GM12875 (cell line): ENCODE results near the gene ZNF526.

ENCODE experiments used
- H3K4me3 ChIP-seq: one replicate; pipeline ENCODE4 v1.5.1; 2011; ENCODE audit warnings: low read depth, low read length, control low read depth
- CTCF ChIP-seq: IDR thresholded peaks from 2 replicates; pipeline ENCODE4 v1.5.1; 2011; ENCODE audit warnings: low read depth, mild to moderate bottlenecking, control low read depth, inconsistent platforms, low read length, moderate library complexity, borderline replicate concordance; ENCODE audit not compliant: insufficient read depth

The ZNF526 gene

DNA sequence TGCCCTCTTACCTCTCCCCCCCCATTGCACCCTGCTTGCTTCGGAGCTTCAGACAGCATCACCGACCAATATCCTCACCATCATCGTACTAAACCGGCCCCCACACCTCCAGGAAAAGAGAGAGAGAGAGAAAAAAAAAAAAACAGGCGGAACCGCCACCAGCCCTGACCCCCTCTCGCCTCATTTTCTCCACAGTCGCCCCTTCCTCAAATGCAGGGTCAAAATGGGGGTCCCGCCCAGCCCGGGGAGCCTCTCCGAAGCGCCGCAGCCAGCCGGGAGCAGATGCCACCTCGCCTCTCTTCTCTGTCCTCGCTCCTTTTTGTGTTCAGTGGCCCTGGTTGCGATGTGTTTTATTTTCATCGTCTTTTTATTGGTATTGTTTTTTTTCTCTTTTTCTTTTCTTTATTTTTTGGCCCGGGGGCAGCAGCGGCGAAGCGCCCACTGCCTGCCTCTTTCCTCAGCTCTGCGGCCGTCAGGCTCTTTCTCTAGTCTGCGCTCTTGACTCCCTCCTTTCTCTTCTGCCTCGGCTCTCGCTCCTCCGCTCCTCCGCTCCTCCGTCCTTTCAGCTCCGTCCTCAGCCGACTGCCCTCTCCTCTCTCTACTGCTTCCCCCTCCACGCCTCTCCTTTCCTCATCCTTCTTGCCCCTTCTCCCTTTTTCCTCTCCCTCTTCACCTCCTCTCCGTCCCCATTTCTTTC lies 44.0 kb upstream of the ZNF526 start:
- TF ChIP-seq CTCF: no peak
- H3K4me3 ChIP-seq: no peak overlapping the region

GRCh38 chr19:42176649-42176989 lies 43.5 kb upstream of the ZNF526 start:
- H3K4me3 ChIP-seq: no peak overlapping the region
- TF ChIP-seq CTCF: no peak

GRCh38 chr19:42176990-42177685 lies 43.0 kb upstream of the ZNF526 start:
- H3K4me3 ChIP-seq: no peak overlapping the region
- peak; percentile 40 for TF ChIP-seq CTCF

- H3K4me3 ChIP-seq: no peak overlapping the region
- TF ChIP-seq CTCF: no peak
Measured at GRCh38 chr19:42177686-42178019, 42.5 kb upstream of the ZNF526 start.

DNA sequence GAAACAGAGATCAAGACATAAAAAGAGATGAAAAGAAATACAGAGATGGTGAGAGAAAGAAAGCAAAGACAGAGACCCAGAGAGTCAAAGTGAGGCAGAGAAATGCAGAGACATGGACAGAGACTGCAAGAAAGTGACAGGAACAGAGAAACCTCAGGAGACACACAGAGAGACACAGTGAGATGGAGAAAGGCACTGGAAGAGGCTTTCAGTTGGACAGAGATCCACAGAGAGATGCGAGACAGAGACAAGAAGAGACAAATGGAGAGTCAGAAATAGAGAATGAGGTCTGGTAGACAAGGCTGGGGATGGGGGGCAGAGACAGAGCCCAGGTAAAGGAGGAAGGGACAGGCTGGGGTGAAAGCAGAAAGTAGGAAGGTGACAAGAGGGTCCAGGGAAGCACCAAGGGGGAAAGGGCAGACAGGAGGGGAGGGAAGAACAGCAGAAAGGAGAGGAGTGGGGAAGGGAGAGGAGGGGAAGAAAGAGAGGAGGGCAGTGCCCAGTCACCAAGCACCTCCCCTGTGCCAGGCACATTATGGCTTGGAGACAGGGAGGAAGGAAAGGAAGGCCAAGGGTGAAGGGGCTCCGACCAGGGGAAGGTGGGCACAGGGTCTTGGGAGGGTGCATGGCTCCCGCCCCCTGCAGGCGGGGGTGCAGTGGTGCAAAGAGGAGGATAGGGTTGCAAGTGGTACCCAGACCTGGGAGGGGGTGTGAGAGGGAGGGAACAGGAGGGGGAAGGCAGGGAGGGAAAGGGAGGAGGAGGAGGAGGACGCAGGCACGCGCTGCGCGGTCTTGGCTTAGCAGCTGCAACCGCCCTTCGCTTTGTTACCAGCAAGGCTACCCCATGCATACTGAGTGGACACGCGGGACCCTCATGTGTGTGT lies 41.1 kb upstream of the ZNF526 start:
- TF ChIP-seq CTCF: peak; percentile 65

DNA sequence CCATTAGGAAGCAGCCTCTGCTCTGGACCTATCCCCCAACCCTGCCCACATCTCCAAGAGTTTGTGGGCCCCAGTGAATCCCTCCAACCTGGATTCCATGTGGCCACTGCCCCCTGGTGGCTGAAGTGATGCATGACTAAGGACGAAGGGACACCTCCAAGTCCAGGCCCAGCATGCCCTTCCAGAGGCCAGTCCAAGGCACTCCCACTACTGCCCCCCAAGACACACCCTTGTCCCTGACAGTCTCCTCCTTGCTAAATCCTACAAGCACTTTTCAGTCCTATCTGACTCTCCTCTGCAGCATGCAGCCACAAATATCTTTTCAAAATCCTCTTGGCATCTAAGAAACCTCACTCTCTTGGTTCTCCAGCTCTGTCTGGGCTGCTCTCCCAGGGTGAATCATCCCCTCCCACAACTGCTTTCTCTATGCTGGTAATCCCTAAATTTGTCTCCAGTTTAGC lies 35.7 kb upstream of the ZNF526 start:
- H3K4me3 ChIP-seq: no peak overlapping the region
- peak; percentile 87 for TF ChIP-seq CTCF

More for the DNA sequence above, 41.1 kb upstream of the ZNF526 start:
- no peak overlapping the region for H3K4me3 ChIP-seq
